HuH-7 (cell line): ENCODE results near the gene IGSF3.
A peak's percentile ranks its signal among the peaks of the same experiment; 100 is the strongest.

Source experiments
- DNase-seq: peaks from one replicate; pipeline ENCODE4 v3.0.0; 2011; ENCODE audit warnings: low spot score

IGSF3 gene

DNA sequence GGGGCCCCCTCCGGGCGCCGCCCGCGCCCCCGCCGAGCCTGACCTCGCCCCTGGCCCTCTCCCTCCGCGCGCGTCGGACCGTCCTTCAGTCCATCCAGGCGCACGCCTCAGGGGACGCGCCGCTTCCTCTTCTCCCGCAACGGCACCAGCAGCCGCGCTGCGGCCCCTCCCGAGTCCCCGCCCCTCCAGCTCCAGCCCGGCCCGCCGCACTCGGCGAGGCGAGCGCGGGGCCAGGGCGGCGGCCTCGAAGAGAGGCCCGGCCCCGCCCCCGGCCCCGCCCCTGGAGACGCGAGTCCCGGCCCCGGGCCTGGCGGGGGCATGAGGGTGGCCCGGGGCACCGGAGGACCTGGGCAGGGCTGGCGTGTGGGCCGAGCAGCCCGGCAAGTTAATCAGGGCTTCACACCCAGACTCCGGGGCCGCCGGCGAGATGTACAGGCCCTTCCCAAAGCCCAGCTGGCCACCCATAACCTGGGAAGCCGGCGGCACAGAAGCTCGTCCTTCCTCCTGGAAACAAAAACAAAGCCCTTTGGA lies at the start of gene IGSF3:
Gene IGSF3 (minus strand): TSS at position 159 of the 531 bp plus-strand sequence. CDS start 1,407 bp downstream, outside the sequence.
- peak; percentile 79 for DNase-seq

DNA sequence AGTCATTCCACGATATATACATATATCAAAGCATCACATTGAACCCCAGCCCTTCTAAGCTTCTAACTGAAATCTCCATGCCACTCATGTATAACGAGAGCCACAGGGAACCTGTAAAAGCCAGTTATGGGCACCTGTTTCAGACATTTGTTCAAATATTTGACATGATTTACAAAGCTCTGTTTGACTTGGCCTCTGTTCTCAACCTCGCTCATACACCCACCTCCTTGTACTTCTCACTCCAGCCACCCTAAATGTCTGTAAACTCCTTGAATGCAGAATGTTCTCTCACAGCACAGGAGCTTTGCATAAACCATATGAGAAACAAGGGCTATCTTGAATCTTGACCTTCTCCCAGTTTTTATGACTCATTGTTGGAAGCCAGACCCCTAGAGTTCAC lies 49.8 kb upstream of the IGSF3 start:
- no peak for DNase-seq

DNA sequence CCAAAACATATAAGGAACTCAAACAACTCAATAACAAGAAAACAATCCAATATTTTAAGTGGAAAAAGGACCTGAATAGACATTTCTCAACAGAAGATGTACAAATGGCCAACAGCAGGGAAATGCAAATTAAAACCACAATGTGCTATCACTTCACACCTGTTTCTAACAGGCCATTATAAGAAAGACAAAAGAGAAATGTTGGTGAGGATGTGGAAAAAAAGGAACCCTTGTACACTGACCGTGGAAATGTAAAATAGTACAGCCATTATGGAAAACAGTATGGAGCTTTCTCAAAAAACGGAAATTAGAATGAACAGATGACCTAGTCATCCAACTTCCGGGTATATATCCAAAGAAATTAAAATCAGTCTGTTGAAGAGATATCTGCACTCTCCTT lies 48.9 kb upstream of the IGSF3 start:
- DNase-seq: no peak

DNA sequence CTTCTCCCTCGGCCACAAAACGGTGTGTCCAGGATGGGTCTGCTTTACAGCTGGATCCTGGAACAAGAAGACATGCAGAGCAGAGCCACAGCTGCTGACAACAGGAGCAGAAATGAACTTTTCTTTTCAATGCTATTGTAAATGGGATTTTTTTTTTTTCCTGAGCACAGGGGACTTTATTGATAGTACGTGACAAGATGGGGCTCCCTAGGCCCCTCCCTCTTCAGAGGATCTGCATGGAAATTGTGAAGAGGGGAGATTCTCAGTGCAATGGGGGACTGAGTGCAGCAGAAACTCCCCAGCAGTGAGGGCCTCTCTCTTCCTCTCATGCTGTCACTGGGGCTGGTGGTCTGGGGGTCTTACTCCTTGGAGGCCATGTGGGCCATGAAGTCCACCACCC lies 45.9 kb upstream of the IGSF3 start:
- no peak for DNase-seq

DNA sequence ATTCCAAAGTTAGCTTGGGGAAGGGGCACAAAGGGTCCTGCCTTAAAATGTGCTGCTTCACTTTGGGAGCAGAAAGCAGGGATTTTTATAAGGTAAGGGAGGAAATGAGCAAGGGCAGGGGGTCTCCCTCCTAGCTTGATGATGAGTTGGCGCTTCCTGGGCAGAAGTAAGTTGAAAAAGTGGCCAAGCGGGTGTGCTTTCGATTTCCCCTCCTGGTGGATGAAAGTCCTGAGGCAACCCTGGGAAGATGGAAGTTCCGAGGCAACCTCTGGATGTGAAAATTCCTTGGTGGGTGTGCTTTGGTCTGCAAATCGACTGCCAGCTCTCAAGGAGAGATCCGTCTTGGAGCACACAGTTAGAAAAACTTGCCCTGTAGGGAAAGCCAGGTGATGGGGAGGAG lies 45.0 kb upstream of the IGSF3 start:
- no peak for DNase-seq

DNA sequence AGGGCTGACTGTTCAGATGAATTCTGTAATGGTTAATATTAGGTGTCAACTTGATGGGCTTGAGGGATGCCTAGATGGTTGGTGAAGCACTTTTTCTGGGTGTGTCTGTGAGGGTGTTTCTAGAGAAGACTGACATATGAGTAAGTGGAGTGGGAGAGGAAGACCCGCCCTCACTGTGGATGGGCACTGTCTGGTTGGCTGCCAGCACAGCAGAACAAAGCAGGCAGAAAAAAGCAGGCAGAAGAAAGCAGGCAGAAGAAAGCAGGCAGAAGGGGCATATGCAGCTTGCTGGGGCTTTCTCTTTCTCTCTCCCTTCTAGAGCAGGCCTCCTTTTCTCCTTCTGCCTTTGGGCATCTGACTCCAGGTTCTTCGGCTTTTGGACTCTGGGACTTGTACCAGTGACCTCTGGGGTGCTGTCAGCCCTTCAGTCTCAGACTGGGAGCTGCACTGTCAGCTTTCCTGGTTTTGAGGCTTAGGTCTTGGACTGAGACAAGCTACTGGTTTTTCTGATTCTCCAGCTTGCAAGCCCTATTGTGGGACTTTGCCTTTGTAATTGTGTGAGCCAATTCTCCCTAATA lies 43.8 kb upstream of the IGSF3 start:
- no peak for DNase-seq

DNA sequence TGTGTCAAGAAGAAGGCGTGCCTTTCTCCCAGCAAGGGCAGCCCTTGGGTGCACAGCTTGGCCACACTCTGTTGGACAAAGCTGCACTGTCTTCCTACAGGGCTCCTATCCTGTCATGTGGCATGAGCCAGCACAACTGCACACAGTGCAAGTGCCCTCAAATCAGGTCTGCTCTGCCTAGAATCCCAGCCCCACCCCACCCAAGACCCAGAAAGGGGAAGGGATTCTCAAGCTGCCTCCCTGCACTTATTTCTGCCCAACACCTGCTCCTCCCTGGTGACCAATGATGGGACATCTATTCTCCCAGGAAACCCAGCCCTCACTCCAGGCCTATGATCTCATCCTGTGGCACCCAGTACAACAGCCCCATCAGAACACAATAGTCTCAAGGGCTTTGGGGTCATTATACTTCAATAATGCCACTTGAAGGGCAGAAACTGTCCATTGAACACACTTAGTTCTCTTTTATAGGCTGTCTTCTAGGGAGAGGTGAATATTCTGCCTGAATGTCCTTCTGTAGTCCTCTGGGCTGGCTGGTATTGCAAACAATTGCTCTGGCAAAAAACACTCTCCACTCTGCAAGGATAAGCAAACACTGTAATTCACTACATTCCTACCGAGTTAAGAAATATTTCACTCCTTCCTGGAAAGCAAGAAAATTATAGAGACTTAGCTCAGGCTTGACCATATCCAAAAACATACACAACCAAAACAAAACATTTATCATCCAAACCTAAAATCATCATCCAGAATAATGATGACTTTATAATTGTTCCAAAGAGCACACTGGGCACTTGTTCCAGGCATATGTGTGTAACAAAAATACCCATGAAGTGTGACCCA lies 43.1 kb upstream of the IGSF3 start:
- DNase-seq: no peak

DNA sequence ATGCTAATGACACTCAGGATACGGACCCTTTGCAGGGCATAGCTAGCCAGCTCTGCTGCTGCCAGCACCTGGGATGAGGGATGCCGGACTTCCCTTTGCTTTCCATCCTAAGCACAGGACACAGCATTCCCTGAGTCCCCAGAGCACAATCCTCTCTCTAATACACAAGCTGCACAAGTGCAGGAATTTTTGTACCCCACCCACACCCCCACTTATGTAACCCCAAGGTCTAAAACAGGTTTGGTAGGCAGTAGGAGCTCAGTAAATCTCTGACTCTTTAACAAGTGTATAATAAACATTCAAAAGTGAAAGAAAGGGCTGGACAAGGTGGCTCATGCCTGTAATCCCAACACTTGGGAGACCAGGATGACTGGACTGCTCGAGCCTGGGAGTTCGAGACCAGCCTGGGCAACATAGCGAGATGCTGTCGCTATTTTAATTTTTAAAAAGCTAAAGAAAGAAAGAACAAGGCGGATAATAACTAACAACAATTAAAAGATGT lies 42.2 kb upstream of the IGSF3 start:
- DNase-seq: no peak

DNA sequence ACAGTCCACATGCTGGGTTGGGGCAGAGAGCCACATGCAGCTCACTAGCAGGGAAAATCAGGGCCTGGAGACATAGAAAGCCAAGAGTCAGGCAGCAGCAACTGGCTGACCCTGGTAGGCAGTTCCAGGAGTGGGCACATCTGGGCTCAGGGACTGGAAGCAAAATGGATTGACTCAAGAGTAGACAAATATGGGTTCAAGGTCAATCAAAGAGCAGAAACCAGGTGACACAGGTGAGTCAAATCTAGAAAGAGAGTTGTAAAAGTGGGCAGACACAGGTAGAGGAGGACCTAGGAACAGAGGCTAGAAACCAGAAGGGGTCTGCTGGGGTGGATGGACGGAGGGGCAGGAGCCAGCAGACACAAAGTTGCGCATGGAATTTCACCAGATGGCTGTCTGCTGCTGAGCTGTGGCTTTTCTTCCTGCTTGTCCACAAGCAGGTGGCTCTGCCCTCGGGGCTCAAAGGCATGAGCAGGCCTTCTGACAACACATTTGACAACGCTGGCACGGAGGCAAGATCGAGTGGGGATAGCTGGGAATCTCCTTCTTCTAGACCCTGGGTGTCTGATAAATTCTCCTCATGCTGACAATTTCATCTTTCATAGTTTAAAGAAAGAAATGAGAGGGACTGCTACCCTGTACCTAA lies 40.8 kb upstream of the IGSF3 start:
- no peak for DNase-seq

DNA sequence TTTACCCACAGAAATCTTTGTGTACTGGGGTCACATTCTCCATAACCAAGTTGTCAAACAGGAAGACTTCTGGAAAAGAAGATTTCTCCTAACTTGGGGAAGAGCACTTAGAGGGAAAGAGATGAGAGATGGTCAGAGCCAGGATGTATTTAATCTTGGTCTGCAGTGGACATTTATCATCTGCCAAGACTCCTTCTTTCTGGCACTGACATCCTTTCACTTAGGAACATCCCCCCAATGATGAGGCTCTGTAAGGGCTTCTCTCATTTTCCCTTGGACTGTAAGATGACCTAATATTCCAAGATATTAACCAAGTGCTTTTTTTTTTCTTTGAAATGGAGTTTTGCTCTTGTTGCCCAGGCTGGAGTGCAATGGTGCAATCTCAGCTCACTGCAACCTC lies 39.3 kb upstream of the IGSF3 start:
- DNase-seq: no peak

DNA sequence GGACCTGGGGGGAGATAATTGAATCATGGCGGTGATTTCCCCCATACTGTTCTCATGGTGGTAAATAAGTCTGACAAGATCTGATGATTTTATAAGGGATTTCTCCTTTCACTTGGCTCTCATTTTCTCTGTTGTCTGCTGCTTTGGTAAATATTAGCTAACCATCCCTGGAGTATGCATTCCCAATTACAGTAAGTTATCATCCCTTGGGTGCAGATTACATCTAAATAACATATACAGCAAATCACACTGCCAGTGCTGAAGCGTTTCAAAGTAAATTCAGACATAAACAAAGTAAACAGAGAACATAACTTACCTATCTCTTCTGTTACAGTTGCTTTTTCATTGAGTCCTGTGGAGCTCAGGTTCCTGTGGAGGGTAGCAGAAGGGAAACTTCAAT lies 38.6 kb upstream of the IGSF3 start:
- DNase-seq: no peak

DNA sequence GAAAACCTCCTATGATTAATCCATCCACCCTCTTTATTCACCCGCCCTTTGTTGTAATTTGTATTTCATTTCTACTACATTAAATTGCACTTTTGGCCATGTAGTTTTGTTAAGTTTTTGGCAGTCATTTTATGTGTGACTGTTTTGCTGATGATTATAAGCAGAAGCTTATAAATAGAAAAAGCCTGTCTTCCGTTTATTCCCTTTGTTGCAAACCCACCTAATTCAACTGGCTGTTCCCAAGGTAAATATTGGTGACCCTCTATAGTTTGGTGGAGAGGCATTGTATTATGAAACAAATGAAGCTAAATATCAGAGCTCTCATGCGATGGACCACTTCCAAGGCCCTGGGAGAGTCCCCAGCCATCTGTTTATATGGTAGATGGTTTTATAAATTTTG lies 36.7 kb upstream of the IGSF3 start:
- no peak for DNase-seq

DNA sequence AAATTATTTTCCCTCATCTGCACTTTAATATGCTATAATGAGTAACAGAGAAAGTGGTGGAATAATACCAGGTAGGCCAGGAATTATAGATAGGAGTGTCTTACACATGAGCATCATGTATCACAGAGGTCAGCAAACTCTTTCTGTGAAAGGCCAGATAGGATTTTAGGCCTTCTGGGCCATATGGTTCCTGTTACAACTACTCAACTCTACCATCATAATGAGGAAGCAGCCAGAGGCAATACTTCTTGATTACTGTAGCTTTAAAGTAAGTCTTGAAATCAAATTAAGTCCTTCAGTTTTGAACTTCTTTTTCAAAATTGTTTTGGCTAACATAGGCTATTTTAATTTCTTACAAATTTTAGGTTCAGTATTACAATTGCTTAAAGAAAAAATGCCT lies 32.1 kb upstream of the IGSF3 start:
- no peak for DNase-seq

DNA sequence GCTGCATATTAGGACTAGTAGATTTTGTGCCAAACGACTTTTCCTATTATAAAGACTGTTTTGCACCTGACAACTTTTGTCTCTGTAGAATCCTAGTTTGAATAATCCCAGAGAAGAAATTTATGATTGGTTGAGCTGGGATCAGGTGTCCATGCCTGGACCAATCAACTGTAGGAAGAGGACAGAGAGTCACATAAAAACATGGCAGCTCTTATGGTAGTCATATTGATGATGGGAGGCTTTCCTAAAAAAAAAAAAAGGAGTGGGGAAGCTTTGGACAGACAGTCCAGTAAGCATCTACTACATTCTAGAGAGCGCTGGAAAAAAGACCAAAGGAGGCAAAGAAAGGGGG lies 30.7 kb upstream of the IGSF3 start:
- DNase-seq: no peak

DNA sequence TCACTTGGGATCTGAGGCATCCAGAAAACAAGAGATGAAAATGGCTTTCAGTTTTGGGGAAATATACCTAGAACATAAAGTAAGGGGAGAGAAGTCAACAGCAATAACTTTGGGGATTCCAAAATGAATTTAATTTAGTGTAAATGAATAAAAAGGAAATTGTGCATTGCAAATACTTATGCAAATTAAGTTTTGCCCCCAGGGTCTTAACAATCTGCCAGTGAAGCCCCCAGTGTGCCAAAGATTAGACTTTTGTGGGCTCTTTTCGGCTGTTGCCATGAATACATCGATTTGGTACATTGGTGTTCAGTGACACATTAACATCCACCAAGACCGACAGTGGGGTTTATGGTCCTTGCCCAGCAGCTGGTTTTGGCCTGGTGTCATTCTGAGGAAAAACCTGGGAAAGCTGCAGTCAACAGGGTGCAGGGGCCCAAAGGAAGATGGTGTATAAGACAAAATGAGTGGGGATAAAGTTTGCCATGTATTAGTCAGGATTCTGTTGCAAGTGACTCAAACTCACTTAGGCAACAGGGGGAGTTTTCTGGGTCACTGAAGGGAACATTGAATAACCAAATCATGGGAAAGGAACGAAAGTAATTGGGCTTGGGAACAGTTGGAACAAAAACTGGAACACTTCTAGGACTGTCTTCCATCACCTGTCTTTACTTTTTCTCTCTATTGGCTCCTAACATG lies 30.2 kb upstream of the IGSF3 start:
- DNase-seq: no peak

DNA sequence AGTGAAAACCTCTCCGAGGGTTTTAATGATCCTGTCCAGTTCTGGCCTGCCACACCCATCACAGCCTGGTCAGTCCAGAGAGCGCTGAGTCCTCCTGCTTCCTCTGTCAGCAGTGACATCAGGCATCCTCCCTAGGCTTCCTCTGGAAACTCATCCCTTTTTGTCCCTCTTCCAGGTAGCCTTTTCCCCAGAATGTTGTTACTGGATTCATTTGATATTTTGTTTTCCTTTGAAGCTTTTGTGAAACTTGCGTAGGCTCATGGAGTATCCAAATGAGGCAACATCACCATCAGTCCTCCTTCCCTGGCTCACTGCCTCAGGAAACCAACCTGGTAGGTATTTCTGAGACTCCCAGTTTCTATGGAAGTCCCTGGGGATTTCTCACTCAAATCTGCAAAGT lies 27.0 kb upstream of the IGSF3 start:
- DNase-seq: no peak

DNA sequence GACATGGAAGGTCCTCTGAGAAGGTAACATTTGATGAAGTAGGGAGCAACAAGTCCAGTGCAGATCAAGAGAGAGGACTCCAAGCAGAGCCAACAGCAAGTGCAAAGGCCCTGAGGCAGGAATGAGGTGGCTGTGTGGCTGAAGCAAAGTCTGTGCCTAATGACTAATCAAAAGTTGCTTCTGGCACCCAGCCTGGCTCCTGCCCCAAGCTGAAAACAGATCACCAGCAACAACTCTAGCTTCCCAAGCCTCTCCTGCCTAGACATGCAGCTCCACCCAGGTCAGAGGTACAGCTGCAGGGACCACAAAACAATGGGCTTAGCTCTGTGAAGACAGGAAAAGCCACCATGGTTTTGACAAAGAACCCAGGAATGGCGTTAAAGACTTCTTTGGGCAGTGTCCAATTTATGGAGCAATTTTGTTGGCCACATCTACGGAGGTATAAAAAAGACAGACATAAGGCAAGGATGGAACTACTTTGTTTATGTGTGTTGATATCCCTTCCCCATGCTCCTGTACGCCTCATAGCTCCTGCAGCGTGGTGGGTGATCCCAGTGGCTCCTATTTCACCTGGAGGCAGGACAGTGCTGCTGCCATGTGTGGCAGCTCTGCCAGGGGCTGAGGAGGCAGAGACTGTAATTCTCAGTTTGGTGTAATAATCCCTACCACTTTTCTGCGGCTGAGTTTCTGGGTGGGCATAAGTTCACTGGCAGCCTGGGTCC lies 26.4 kb upstream of the IGSF3 start:
- DNase-seq: no peak

DNA sequence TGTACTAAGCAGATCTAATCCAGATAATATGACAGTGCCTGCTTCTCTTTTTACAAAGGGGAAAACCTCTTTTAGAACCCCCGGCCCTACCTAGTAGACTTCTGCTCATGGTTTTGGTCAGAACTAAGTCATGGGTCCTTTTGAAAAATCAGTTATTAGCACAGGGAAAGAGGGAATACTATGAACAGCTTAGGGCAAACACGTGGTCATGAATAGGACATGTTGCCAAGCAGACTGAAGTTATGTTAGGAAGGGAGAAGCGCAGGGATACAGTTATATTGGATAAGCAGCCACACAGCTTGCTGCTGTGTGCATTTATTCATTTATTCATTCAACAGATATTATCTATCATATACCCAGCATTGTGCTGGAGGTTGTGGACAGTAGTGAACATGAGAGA lies 25.3 kb upstream of the IGSF3 start:
- DNase-seq: no peak

DNA sequence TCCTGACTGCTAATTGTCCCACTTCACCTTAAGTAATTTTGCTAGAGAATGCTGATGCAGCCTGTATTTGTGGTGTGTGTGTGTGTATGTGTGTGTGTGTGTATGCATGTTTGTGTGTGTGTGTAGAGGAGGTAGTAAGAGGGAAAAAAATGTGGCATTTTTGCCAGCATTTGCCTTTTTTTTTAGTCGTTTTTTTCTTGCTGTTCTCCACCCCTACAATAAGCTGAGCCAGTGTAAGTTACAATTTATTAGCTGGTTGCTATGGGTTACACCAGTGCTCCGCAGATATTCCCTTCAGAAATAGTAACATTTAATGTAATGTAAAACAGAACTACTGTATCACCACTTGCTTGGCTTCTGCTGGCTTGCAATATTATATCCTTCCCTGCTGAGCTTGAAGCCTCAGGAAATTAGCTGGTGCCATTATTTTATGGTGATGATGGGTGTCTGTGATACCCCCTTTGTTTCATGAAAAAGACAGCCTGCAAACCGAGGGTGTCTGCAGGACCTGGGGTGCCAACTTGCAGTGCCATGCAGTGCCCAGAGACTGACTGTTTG lies 23.4 kb upstream of the IGSF3 start:
- DNase-seq: no peak

DNA sequence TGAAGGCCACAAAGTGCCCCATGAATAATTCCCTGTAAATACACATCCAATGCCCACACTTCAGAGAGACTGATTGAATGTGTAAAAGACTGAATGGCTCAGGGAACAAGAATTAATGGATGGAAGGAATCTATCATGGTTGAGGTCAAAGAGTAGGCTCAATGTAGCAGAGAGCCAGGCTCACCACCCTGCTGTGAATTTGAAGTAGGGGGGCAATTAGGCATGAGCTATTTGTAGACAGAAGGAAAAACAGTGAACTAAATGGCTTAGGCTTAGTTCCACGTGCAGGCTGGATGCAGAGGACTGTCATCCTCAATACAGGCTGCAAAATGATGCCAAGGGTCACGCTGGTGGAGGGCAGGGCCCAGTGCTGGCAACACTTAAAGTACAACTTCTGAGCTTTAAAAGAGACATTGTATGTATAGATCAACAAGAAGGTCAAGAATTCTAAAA lies 22.9 kb upstream of the IGSF3 start:
- DNase-seq: no peak

DNA sequence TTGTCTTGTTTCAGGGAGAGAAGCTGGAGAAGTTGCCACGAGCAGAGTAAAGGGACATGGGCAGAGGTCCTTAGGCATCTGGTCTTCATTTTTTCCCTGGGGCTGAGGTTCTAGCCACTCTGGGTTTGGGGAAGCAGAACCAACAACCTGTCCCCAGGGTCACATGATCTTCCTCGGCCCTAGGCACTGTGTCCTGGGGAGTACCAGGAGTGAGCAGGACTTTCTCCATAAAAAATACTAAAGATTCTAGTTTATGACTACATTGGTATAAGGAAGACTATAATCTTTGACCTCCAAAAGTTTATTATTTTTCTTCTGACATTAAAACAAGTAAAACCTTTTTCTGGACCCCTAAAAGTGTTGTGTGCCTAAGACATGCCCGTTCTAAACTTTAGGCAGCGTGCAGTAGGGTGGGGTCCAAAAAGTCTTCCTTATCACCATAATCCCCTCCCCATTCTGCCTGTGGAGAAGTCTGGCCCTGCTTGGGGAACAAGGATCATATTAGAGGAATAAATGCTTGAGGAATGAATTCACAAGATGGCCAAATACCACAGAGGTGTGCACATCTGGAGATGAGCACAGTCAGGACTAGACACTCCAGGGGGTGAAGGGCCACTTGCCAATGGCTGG lies 19.3 kb upstream of the IGSF3 start:
- DNase-seq: no peak
